HCT116 (cell line): Measurements from ENCODE around the gene CPLX3. TPM values are rescaled to one million over a fixed set of nuclear protein-coding genes. Genes with fewer than 3 reads are reported as not detected.

Experiments
- ATAC-seq: fragments of 200-7000 bp; cut with Tn5 transposase; 2 replicates; pipeline ENCODE4 v1.9.1; 2020; ENCODE audit warnings: mild to moderate bottlenecking, moderate library complexity
- BruUV-seq: library from RNA; stranded (reverse); fragments of 400-500 nt; replicated peaks from 2 replicates; lab custom pipeline; 2021; lab: Mats Ljungman, UMichigan
- CTCF ChIA-PET: fragments of 300-600 bp; sonication (Branson Sonifier 250); formaldehyde crosslinking; loops from one replicate; lab custom pipeline; 2021; ENCODE audit warnings: antibody characterized with exemption; lab: Charles Lee
- POLR2A ChIA-PET: fragments of 300-600, 350-600 bp; sonication (Branson Sonifier 250); formaldehyde crosslinking; loops from one replicate; lab custom pipeline; 2021; ENCODE audit warnings: antibody characterized with exemption; lab: Charles Lee
- RAD21 ChIA-PET, 2 experiments: fragments of 300-600 bp; sonication (Branson Sonifier 250); formaldehyde crosslinking; loops; one replicate each; lab custom pipeline; 2023; ENCODE audit warnings: low total read pairs in 2 of 2; ENCODE audit not compliant: uncharacterized antibody in 2 of 2, unreplicated experiment in 2 of 2, low non-redundant PET in 1 of 2; lab: Charles Lee
- DNase-seq: peaks from one replicate; pipeline ENCODE4 v3.0.0-alpha.2; 2010; ENCODE audit warnings: low read depth, low spot score
- H2AFZ ChIP-seq: fragments of 200-600 bp; shearing (Covaris generic), sonication (generic); 2 replicates; pipeline ENCODE4 v1.6.1; 2017; ENCODE audit warnings: low read depth, mixed run types, mixed read lengths, antibody characterized with exemption, low read length; ENCODE audit not compliant: poor library complexity, severe bottlenecking
- H3K27ac ChIP-seq: 2 replicates; pipeline ENCODE4 v1.5.1; 2012; ENCODE audit warnings: low read depth, low read length
- H3K27me3 ChIP-seq: fragments of 200-600 bp; sonication (generic); 2 replicates; pipeline ENCODE4 v1.6.1; 2016; ENCODE audit warnings: mixed run types, low read length, mixed read lengths; ENCODE audit not compliant: insufficient read depth
- H3K36me3 ChIP-seq, 2 experiments: fragments of 200-500 bp in 1 of 2; fragments of 200-600 bp in 1 of 2; sonication (Bioruptor generic) in 1 of 2; sonication (generic) in 1 of 2; 2 replicates each; pipeline versions ENCODE4 v1.5.1 to v1.6.1; 2014 to 2016; ENCODE audit warnings: low read length in 2 of 2, inconsistent platforms in 1 of 2, mixed read lengths in 1 of 2, mixed run types in 1 of 2; ENCODE audit not compliant: insufficient read depth in 2 of 2, control insufficient read depth in 1 of 2
- H3K4me1 ChIP-seq, 2 experiments: fragments of 200-600 bp in 1 of 2; sonication (generic) in 1 of 2; 2 replicates each; pipeline versions ENCODE4 v1.5.1 to v1.6.1; 2012 to 2017; ENCODE audit warnings: low read length in 2 of 2, inconsistent platforms in 1 of 2, mild to moderate bottlenecking in 1 of 2, mixed read lengths in 1 of 2, mixed run types in 1 of 2, moderate library complexity in 1 of 2; ENCODE audit not compliant: insufficient read depth in 2 of 2, control insufficient read depth in 1 of 2
- H3K4me2 ChIP-seq: fragments of 200-600 bp; sonication (generic); 2 replicates; pipeline ENCODE4 v1.6.1; 2017; ENCODE audit warnings: mixed run types, low read length, mixed read lengths
- H3K4me3 ChIP-seq, 2 experiments: fragments of 200-600 bp in 1 of 2; sonication (generic) in 1 of 2; replicated peaks in 1 of 2; 2 replicates each; pipeline ENCODE4 v1.5.1; 2011 to 2016; ENCODE audit warnings: low read length in 2 of 2, control low read depth in 1 of 2, low read depth in 1 of 2, mild to moderate bottlenecking in 1 of 2, mixed read lengths in 1 of 2, mixed run types in 1 of 2
- H3K79me2 ChIP-seq: fragments of 200-600 bp; sonication (generic); 2 replicates; pipeline ENCODE4 v1.6.1; 2017; ENCODE audit warnings: mild to moderate bottlenecking, mixed run types, low read length, moderate library complexity, mixed read lengths; ENCODE audit not compliant: insufficient read depth
- H3K9ac ChIP-seq: fragments of 200-600 bp; sonication (generic); 2 replicates; pipeline ENCODE4 v1.6.1; 2016; ENCODE audit warnings: low read length, mixed read lengths
- H3K9me2 ChIP-seq: fragments of 200-600 bp; sonication (generic), shearing (Covaris generic); 2 replicates; pipeline ENCODE4 v1.6.1; 2017; ENCODE audit warnings: mixed run types, mild to moderate bottlenecking, moderate library complexity; ENCODE audit not compliant: insufficient read depth
- H3K9me3 ChIP-seq, 2 experiments: fragments of 200-500 bp in 1 of 2; fragments of 200-600 bp in 1 of 2; sonication (Bioruptor generic) in 1 of 2; sonication (generic) in 1 of 2; 2 replicates each; pipeline ENCODE4 v1.6.1; 2014 to 2017; ENCODE audit warnings: low read length in 2 of 2, mixed read lengths in 2 of 2, inconsistent platforms in 1 of 2, low read depth in 1 of 2, mild to moderate bottlenecking in 1 of 2, mixed run types in 1 of 2, moderate library complexity in 1 of 2; ENCODE audit not compliant: control insufficient read depth in 1 of 2, insufficient read depth in 1 of 2
- H4K20me1 ChIP-seq: fragments of 200-600 bp; sonication (generic), shearing (Covaris generic); 2 replicates; pipeline ENCODE4 v1.6.1; 2017; ENCODE audit warnings: mixed run types, mild to moderate bottlenecking, moderate library complexity; ENCODE audit not compliant: insufficient read depth
- EGR1 ChIP-seq: IDR thresholded peaks from 2 replicates; pipeline ENCODE4 v1.6.1; 2012; ENCODE audit warnings: low read depth
- ELF1 ChIP-seq: IDR thresholded peaks from 2 replicates; pipeline ENCODE4 v1.6.1; 2012; ENCODE audit warnings: low read depth, borderline replicate concordance
- EZH2phosphoT487 ChIP-seq: fragments of 200-600 bp; IDR thresholded peaks from 2 replicates; pipeline ENCODE4 v1.6.1; 2018; ENCODE audit warnings: antibody characterized with exemption, borderline replicate concordance
- FOSL1 ChIP-seq: IDR thresholded peaks from 2 replicates; pipeline ENCODE4 v1.6.1; 2012; ENCODE audit warnings: low read depth
- JUND ChIP-seq: IDR thresholded peaks from 2 replicates; pipeline ENCODE4 v1.6.1; 2012
- POLR2A ChIP-seq: IDR thresholded peaks from 2 replicates; pipeline ENCODE4 v1.7.0; 2011; ENCODE audit warnings: borderline replicate concordance; ENCODE audit not compliant: insufficient read depth, insufficient read length; ENCODE audit errors: extremely low read depth
- POLR2AphosphoS5 ChIP-seq: IDR thresholded peaks from 2 replicates; pipeline ENCODE4 v1.6.1; 2011; ENCODE audit warnings: mild to moderate bottlenecking, low read depth, low read length, moderate library complexity
- SP1 ChIP-seq: IDR thresholded peaks from 2 replicates; pipeline ENCODE4 v1.6.1; 2012; ENCODE audit warnings: low read depth
- YY1 ChIP-seq: IDR thresholded peaks from 2 replicates; pipeline ENCODE4 v1.6.1; 2011; ENCODE audit warnings: low read length, low read depth, moderate library complexity, mild to moderate bottlenecking; ENCODE audit not compliant: insufficient replicate concordance; ENCODE audit errors: extremely low read depth
- intact Hi-C: fragments of 100-400 bp; cut with micrococcal nuclease; formaldehyde crosslinking; loops from 2 replicates; pipeline ENCODE4 v1.10.0; 2022
- total RNA-seq: library from RNA; stranded (reverse); gene quantifications from one replicate; pipeline ENCODE4 v1.2.1, GENCODE V29; 2021; ENCODE audit not compliant: unreplicated experiment
- TF ChIP-seq, protein P1 (sequence below): IDR thresholded peaks from 2 replicates; pipeline ENCODE4 v1.6.1; 2011; ENCODE audit warnings: mild to moderate bottlenecking, low read length, moderate library complexity; ENCODE audit not compliant: insufficient replicate concordance; ENCODE audit errors: extremely low read depth
- TF ChIP-seq, protein P2 (sequence below): IDR thresholded peaks from 2 replicates; pipeline ENCODE4 v1.6.1; 2012; ENCODE audit warnings: low read depth

CPLX3 gene
- total RNA-seq, 1 experiment from 2014 or later: not detected

DNA sequence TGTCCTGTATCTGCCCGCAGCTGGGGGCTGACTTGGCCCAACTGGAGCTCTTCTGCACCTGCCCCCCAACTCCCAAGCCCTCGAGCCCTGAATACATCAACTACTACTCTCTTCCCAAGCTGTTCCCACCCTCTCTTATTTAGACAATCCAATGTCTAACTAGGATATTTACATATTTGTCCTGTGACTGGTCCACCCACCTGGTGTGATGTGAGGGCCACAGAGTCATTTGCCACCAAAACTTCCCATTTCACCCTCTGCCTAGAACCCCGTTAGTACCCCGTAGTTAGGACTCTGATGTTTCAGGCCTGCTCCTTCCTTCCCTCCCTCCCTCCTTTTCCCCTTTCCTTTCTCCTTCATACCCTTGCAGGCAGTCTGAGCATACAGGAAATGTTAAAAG, 6.4 kb downstream of the CPLX3 start:
- TF ChIP-seq FOSL1 (no peak), POLR2A (no peak), JUND (no peak), YY1 (no peak), SP1 (no peak), ELF1 (no peak), EZH2phosphoT487 (no peak), POLR2AphosphoS5 (no peak), EGR1 (no peak)
- TF ChIP-seq, protein P1, sequence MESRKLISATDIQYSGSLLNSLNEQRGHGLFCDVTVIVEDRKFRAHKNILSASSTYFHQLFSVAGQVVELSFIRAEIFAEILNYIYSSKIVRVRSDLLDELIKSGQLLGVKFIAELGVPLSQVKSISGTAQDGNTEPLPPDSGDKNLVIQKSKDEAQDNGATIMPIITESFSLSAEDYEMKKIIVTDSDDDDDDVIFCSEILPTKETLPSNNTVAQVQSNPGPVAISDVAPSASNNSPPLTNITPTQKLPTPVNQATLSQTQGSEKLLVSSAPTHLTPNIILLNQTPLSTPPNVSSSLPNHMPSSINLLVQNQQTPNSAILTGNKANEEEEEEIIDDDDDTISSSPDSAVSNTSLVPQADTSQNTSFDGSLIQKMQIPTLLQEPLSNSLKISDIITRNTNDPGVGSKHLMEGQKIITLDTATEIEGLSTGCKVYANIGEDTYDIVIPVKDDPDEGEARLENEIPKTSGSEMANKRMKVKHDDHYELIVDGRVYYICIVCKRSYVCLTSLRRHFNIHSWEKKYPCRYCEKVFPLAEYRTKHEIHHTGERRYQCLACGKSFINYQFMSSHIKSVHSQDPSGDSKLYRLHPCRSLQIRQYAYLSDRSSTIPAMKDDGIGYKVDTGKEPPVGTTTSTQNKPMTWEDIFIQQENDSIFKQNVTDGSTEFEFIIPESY: no peak
- TF ChIP-seq, protein P2, sequence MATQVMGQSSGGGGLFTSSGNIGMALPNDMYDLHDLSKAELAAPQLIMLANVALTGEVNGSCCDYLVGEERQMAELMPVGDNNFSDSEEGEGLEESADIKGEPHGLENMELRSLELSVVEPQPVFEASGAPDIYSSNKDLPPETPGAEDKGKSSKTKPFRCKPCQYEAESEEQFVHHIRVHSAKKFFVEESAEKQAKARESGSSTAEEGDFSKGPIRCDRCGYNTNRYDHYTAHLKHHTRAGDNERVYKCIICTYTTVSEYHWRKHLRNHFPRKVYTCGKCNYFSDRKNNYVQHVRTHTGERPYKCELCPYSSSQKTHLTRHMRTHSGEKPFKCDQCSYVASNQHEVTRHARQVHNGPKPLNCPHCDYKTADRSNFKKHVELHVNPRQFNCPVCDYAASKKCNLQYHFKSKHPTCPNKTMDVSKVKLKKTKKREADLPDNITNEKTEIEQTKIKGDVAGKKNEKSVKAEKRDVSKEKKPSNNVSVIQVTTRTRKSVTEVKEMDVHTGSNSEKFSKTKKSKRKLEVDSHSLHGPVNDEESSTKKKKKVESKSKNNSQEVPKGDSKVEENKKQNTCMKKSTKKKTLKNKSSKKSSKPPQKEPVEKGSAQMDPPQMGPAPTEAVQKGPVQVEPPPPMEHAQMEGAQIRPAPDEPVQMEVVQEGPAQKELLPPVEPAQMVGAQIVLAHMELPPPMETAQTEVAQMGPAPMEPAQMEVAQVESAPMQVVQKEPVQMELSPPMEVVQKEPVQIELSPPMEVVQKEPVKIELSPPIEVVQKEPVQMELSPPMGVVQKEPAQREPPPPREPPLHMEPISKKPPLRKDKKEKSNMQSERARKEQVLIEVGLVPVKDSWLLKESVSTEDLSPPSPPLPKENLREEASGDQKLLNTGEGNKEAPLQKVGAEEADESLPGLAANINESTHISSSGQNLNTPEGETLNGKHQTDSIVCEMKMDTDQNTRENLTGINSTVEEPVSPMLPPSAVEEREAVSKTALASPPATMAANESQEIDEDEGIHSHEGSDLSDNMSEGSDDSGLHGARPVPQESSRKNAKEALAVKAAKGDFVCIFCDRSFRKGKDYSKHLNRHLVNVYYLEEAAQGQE: no peak
- H4K20me1 ChIP-seq: no peaks in the 10 kb centered on the region
- H3K79me2 ChIP-seq: no peaks in the 10 kb centered on the region
- no peak overlapping the region for H3K4me3 ChIP-seq
- H3K9ac ChIP-seq: no peak overlapping the region
- peaks cover 0 to 9% of the 10 kb centered on the region in 2 experiments; a peak in 2 of 4 replicates for H3K4me1 ChIP-seq
- DNase-seq (no peak), ATAC-seq (no peak)
- no peaks in the 10 kb centered on the region for H3K9me3 ChIP-seq
- BruUV-seq: no TSS peak
- H3K27ac ChIP-seq: no peak overlapping the region
- intact Hi-C loops: no loop called here
- no peaks in the 10 kb centered on the region for H3K36me3 ChIP-seq
- H3K27me3 ChIP-seq: peaks cover 10% of the 10 kb centered on the region; the same call in 1 of the 2 replicates
- ChIA-PET POLR2A (no interaction called here), RAD21 (no interaction called here), CTCF (no interaction called here)
- H3K9me2 ChIP-seq: no peaks in the 10 kb centered on the region
- no peak overlapping the region for H2AFZ ChIP-seq
- no peak overlapping the region for H3K4me2 ChIP-seq
